ENCODE measurements around the gene BNIPL. TPM values are rescaled to one million over a fixed set of nuclear protein-coding genes. Genes with fewer than 3 reads are reported as not detected.

The BNIPL gene
- total RNA-seq = 1 to 10 TPM in 1 of 2 experiments, under 1 TPM in 1; 0.98 to 1.2 TPM

- H3K27me3 Mint-ChIP-seq = no peaks in the 10 kb centered on the region
- H3K4me3 Mint-ChIP-seq = no peak within 1 kb of the TSS
- no peaks in the 10 kb centered on the region for H3K4me1 Mint-ChIP-seq
- ChIA-PET POLR2A (interaction anchor here (1.1 kb wide), 1 partner anchor 11 kb away, joined by 3 read pairs; the partner anchor contains the start of gene C1orf56), CTCF (interaction anchor here (0.7 kb wide), 1 partner anchor 12 kb away, joined by 3 read pairs; no protein-coding TSS in a partner anchor)
- H3K9me3 Mint-ChIP-seq = no peaks in the 10 kb centered on the region
- no peak within 1 kb of the TSS for H3K27ac Mint-ChIP-seq
- H3K36me3 Mint-ChIP-seq (ENCODE audit: low read depth) = peaks cover 25% of the 10 kb centered on the region
- no peak for DNase-seq
Observed at GRCh38 chr1:151036356-151036755, at the start of gene BNIPL. Gene BNIPL, plus strand, starts transcription at chr1:151036586. Its CDS starts 140 bp downstream, at chr1:151036726.

- DNase-seq = no peak
- ChIA-PET POLR2A (interaction anchor here (1.5 kb wide), 1 partner anchor 13 kb away, joined by 4 read pairs; no protein-coding TSS in a partner anchor), CTCF (interaction anchor here (1.0 kb wide), 1 partner anchor 8 kb away, joined by 5 read pairs; no protein-coding TSS in a partner anchor)
- H3K36me3 Mint-ChIP-seq (ENCODE audit: low read depth) = no peaks in the 10 kb centered on the region
- no peak overlapping the region for H3K4me3 Mint-ChIP-seq
- H3K4me1 Mint-ChIP-seq = peaks cover 3% of the 10 kb centered on the region
- no peaks in the 10 kb centered on the region for H3K9me3 Mint-ChIP-seq
- H3K27me3 Mint-ChIP-seq = no peaks in the 10 kb centered on the region
- H3K27ac Mint-ChIP-seq = no peak overlapping the region
Observed at GRCh38 chr1:150987924-150988323, 48.5 kb upstream of the BNIPL start.

GRCh38 chr1:150992626-150993025 lies 43.8 kb upstream of the BNIPL start:
- peaks cover 6% of the 10 kb centered on the region for H3K36me3 Mint-ChIP-seq (ENCODE audit: low read depth)
- POLR2A ChIA-PET = no interaction called here
- no peak for DNase-seq
- H3K27me3 Mint-ChIP-seq = no peaks in the 10 kb centered on the region
- H3K27ac Mint-ChIP-seq = no peak overlapping the region
- H3K9me3 Mint-ChIP-seq = no peaks in the 10 kb centered on the region
- CTCF ChIA-PET = interaction anchor here (7.7 kb wide), 1 partner anchor 11 kb away, joined by 94 read pairs; the partner anchor contains the start of gene ANXA9
- H3K4me3 Mint-ChIP-seq = no peak overlapping the region
- peaks cover 8% of the 10 kb centered on the region for H3K4me1 Mint-ChIP-seq

GRCh38 chr1:150994248-150994647 lies 42.1 kb upstream of the BNIPL start:
- Mint-ChIP-seq H3K4me1 (peaks cover 4% of the 10 kb centered on the region), H3K27ac (no peak overlapping the region), H3K36me3 (ENCODE audit: low read depth) (peaks cover 10% of the 10 kb centered on the region), H3K9me3 (no peaks in the 10 kb centered on the region), H3K4me3 (no peak overlapping the region), H3K27me3 (no peaks in the 10 kb centered on the region)
- no peak for DNase-seq
- ChIA-PET POLR2A (interaction anchor here (1.8 kb wide), 1 partner anchor 12 kb away, joined by 6 read pairs; no protein-coding TSS in a partner anchor), CTCF (interaction anchor here (1.1 to 7.7 kb wide), 5 partner anchors 12 to 529 kb away, joined by 3 to 94 read pairs (median 5); partner anchors contain the start of genes ANXA9 and MINDY1)

GRCh38 chr1:150995460-150995859 lies 40.9 kb upstream of the BNIPL start:
- CTCF ChIA-PET = interaction anchor here (0.6 to 7.7 kb wide), 16 partner anchors 7 to 740 kb away, joined by 3 to 94 read pairs (median 4); partner anchors contain the start of genes ANXA9, CERS2, CTSS and MINDY1
- H3K4me1 Mint-ChIP-seq = peaks cover 4% of the 10 kb centered on the region

GRCh38 chr1:150995896-150996295 lies 40.5 kb upstream of the BNIPL start:
- peaks cover 4% of the 10 kb centered on the region for H3K4me1 Mint-ChIP-seq
- ChIA-PET POLR2A (interaction anchor here (1.4 to 2.5 kb wide), 4 partner anchors 11 to 53 kb away, joined by 3 to 14 read pairs (median 6); partner anchors contain the start of genes CERS2 and MINDY1), CTCF (interaction anchor here (0.5 to 7.7 kb wide), 20 partner anchors 8 to 740 kb away, joined by 3 to 94 read pairs (median 4); partner anchors contain the start of genes ANXA9, CERS2, CTSS and MINDY1)
- H3K27ac Mint-ChIP-seq = no peak overlapping the region
- DNase-seq = peak; percentile 37
- H3K4me3 Mint-ChIP-seq = no peak overlapping the region
- no peaks in the 10 kb centered on the region for H3K9me3 Mint-ChIP-seq
- no peaks in the 10 kb centered on the region for H3K27me3 Mint-ChIP-seq
- peaks cover 19% of the 10 kb centered on the region for H3K36me3 Mint-ChIP-seq (ENCODE audit: low read depth)

More at GRCh38 chr1:150995460-150995859, 40.9 kb upstream of the BNIPL start:
- no peak for DNase-seq
- no peaks in the 10 kb centered on the region for H3K9me3 Mint-ChIP-seq
- H3K36me3 Mint-ChIP-seq (ENCODE audit: low read depth) = peaks cover 15% of the 10 kb centered on the region
- H3K27me3 Mint-ChIP-seq = no peaks in the 10 kb centered on the region
- no peak overlapping the region for H3K4me3 Mint-ChIP-seq
- no peak overlapping the region for H3K27ac Mint-ChIP-seq
- POLR2A ChIA-PET = interaction anchor here (0.7 to 1.8 kb wide), 4 partner anchors 10 to 21 kb away, joined by 3 to 7 read pairs (median 4); partner anchors contain the start of gene CERS2

- no peak for DNase-seq
- Mint-ChIP-seq H3K4me1 (peaks cover 10% of the 10 kb centered on the region), H3K36me3 (ENCODE audit: low read depth) (peaks cover 30% of the 10 kb centered on the region), H3K27ac (no peak overlapping the region), H3K4me3 (no peak overlapping the region), H3K27me3 (no peaks in the 10 kb centered on the region), H3K9me3 (no peaks in the 10 kb centered on the region)
- CTCF ChIA-PET = interaction anchor here (0.6 to 7.7 kb wide), 6 partner anchors 8 to 742 kb away, joined by 3 to 94 read pairs (median 4); partner anchors contain the start of genes ANXA9 and MINDY1
- POLR2A ChIA-PET = interaction anchor here (1.8 to 2.5 kb wide), 2 partner anchors 9 to 52 kb away, joined by 6 to 14 read pairs; partner anchors contain the start of gene MINDY1
Observed at GRCh38 chr1:150997126-150997872, 39.1 kb upstream of the BNIPL start.

- ChIA-PET CTCF (interaction anchor here (0.6 to 7.7 kb wide), 3 partner anchors 8 to 742 kb away, joined by 3 to 94 read pairs (median 56); partner anchors contain the start of genes ANXA9 and MINDY1), POLR2A (interaction anchor here (2.5 kb wide), 1 partner anchor 9 kb away, joined by 14 read pairs; the partner anchor contains the start of gene MINDY1)
- no peak for DNase-seq
- Mint-ChIP-seq H3K27me3 (no peaks in the 10 kb centered on the region), H3K4me1 (peaks cover 16% of the 10 kb centered on the region), H3K36me3 (ENCODE audit: low read depth) (peaks cover 34% of the 10 kb centered on the region), H3K4me3 (no peak overlapping the region), H3K9me3 (no peaks in the 10 kb centered on the region), H3K27ac (no peak overlapping the region)
Observed at GRCh38 chr1:150997949-150998348, 38.4 kb upstream of the BNIPL start.

- DNase-seq = no peak
- peaks cover 34% of the 10 kb centered on the region for H3K36me3 Mint-ChIP-seq (ENCODE audit: low read depth)
- CTCF ChIA-PET = interaction anchor here (0.7 to 7.7 kb wide), 2 partner anchors 18 to 25 kb away, joined by 3 to 94 read pairs; partner anchors contain the start of gene ANXA9
- no peak overlapping the region for H3K4me3 Mint-ChIP-seq
- POLR2A ChIA-PET = interaction anchor here (1.1 to 1.8 kb wide), 3 partner anchors 21 to 40 kb away, joined by 3 to 4 read pairs (median 3); partner anchors contain the start of gene CERS2
- H3K27me3 Mint-ChIP-seq = no peaks in the 10 kb centered on the region
- no peaks in the 10 kb centered on the region for H3K9me3 Mint-ChIP-seq
- no peak overlapping the region for H3K27ac Mint-ChIP-seq
- peaks cover 28% of the 10 kb centered on the region for H3K4me1 Mint-ChIP-seq
Observed at GRCh38 chr1:150999051-150999674, 37.2 kb upstream of the BNIPL start.

- no peak overlapping the region for H3K4me3 Mint-ChIP-seq
- H3K27ac Mint-ChIP-seq = no peak overlapping the region
- POLR2A ChIA-PET = interaction anchor here (1.1 to 1.8 kb wide), 3 partner anchors 22 to 41 kb away, joined by 3 to 4 read pairs (median 3); partner anchors contain the start of gene CERS2
- no peak for DNase-seq
- CTCF ChIA-PET = interaction anchor here (0.6 to 7.7 kb wide), 3 partner anchors 18 to 156 kb away, joined by 3 to 94 read pairs (median 5); partner anchors contain the start of gene ANXA9
- H3K4me1 Mint-ChIP-seq = peaks cover 34% of the 10 kb centered on the region
- H3K36me3 Mint-ChIP-seq (ENCODE audit: low read depth) = peaks cover 34% of the 10 kb centered on the region
- H3K27me3 Mint-ChIP-seq = no peaks in the 10 kb centered on the region
- no peaks in the 10 kb centered on the region for H3K9me3 Mint-ChIP-seq
Observed at GRCh38 chr1:150999926-151000325, 36.5 kb upstream of the BNIPL start.

GRCh38 chr1:151000408-151000807 lies 36.0 kb upstream of the BNIPL start:
- no peaks in the 10 kb centered on the region for H3K27me3 Mint-ChIP-seq
- CTCF ChIA-PET = interaction anchor here (0.6 to 7.7 kb wide), 4 partner anchors 19 to 155 kb away, joined by 3 to 94 read pairs (median 4); partner anchors contain the start of gene ANXA9
- H3K27ac Mint-ChIP-seq = no peak overlapping the region
- no peaks in the 10 kb centered on the region for H3K9me3 Mint-ChIP-seq
- POLR2A ChIA-PET = interaction anchor here (1.2 to 1.9 kb wide), 4 partner anchors 12 to 41 kb away, joined by 3 to 6 read pairs (median 4); no protein-coding TSS in a partner anchor
- DNase-seq = no peak
- H3K4me1 Mint-ChIP-seq = peaks cover 35% of the 10 kb centered on the region
- H3K4me3 Mint-ChIP-seq = no peak overlapping the region
- H3K36me3 Mint-ChIP-seq (ENCODE audit: low read depth) = peaks cover 34% of the 10 kb centered on the region

GRCh38 chr1:151001602-151002001 lies 34.8 kb upstream of the BNIPL start:
- ChIA-PET POLR2A (interaction anchor here (1.2 to 1.9 kb wide), 3 partner anchors 13 to 155 kb away, joined by 4 to 6 read pairs (median 5); partner anchors contain the start of gene TNFAIP8L2), CTCF (interaction anchor here (0.9 to 1.3 kb wide), 3 partner anchors 23 to 54 kb away, joined by 3 read pairs; no protein-coding TSS in a partner anchor)
- no peak overlapping the region for H3K27ac Mint-ChIP-seq
- H3K4me1 Mint-ChIP-seq = peaks cover 43% of the 10 kb centered on the region
- DNase-seq = no peak
- H3K9me3 Mint-ChIP-seq = no peaks in the 10 kb centered on the region
- no peaks in the 10 kb centered on the region for H3K27me3 Mint-ChIP-seq
- H3K4me3 Mint-ChIP-seq = no peak overlapping the region
- H3K36me3 Mint-ChIP-seq (ENCODE audit: low read depth) = peaks cover 34% of the 10 kb centered on the region
